Measurements from ENCODE around the gene FOXP4.

Gene FOXP4

GRCh38 chr6:41635365-41635764 is 89.2 kb downstream of the FOXP4 start:
- DNase-seq, result no peak

- DNase-seq, result no peak
Measured at GRCh38 chr6:41636833-41637193, 90.6 kb downstream of the FOXP4 start.

GRCh38 chr6:41637194-41638001 is 91.2 kb downstream of the FOXP4 start:
- DNase-seq, result no peak

GRCh38 chr6:41638002-41638934 is 92.1 kb downstream of the FOXP4 start, which contains the start of gene MDFI:
Gene MDFI (plus strand): TSS chr6:41638468. CDS start chr6:41638750, 282 bp downstream.
- DNase-seq, result no peak

- DNase-seq, result no peak
Measured at GRCh38 chr6:41638935-41639808, 93.0 kb downstream of the FOXP4 start.

GRCh38 chr6:41639809-41640371 is 93.7 kb downstream of the FOXP4 start:
- DNase-seq, result no peak

- DNase-seq, result no peak
Measured at GRCh38 chr6:41640426-41640825, 94.2 kb downstream of the FOXP4 start.

GRCh38 chr6:41641352-41641925 is 95.3 kb downstream of the FOXP4 start:
- no peak for DNase-seq

GRCh38 chr6:41642090-41642959 is 96.1 kb downstream of the FOXP4 start:
- DNase-seq, result no peak

- DNase-seq, result no peak
Measured at GRCh38 chr6:41642960-41643898, 97.0 kb downstream of the FOXP4 start.

- no peak for DNase-seq
Measured at GRCh38 chr6:41643899-41644269, 97.7 kb downstream of the FOXP4 start.

GRCh38 chr6:41644297-41644879 is 98.2 kb downstream of the FOXP4 start:
- DNase-seq, result no peak

- DNase-seq, result no peak
Measured at GRCh38 chr6:41645007-41645618, 98.9 kb downstream of the FOXP4 start.

- no peak for DNase-seq
Measured at GRCh38 chr6:41646026-41646795, 100.0 kb downstream of the FOXP4 start.

GRCh38 chr6:41647061-41647511 is 100.9 kb downstream of the FOXP4 start:
- no peak for DNase-seq

GRCh38 chr6:41648070-41648585 is 101.9 kb downstream of the FOXP4 start:
- no peak for DNase-seq

- no peak for DNase-seq
Measured at GRCh38 chr6:41648921-41649320, 102.7 kb downstream of the FOXP4 start.

- DNase-seq, result no peak
Measured at GRCh38 chr6:41649596-41649995, 103.4 kb downstream of the FOXP4 start.
